GM15510 (cell line): Measurements from ENCODE around the gene SGSH.

ENCODE experiments used
- POLR2A ChIP-seq: IDR thresholded peaks from 3 replicates; pipeline ENCODE4 v1.6.1; 2011; ENCODE audit warnings: borderline replicate concordance; ENCODE audit not compliant: insufficient read length; ENCODE audit errors: extremely low read depth

The SGSH gene

GRCh38 chr17:80212109-80212508 is 8.0 kb downstream of the SGSH start:
- TF ChIP-seq POLR2A, result no peak

- no peak for TF ChIP-seq POLR2A
Observed at GRCh38 chr17:80210348-80211108, 9.6 kb downstream of the SGSH start.

- TF ChIP-seq POLR2A, result no peak
Observed at GRCh38 chr17:80209765-80210164, 10.4 kb downstream of the SGSH start.

- TF ChIP-seq POLR2A, result no peak
Observed at GRCh38 chr17:80208050-80208449, 12.1 kb downstream of the SGSH start.

- TF ChIP-seq POLR2A, result no peak
Observed at GRCh38 chr17:80205811-80206210, 14.3 kb downstream of the SGSH start.

- TF ChIP-seq POLR2A, result no peak
Observed at GRCh38 chr17:80204626-80205468, 15.3 kb downstream of the SGSH start.

- TF ChIP-seq POLR2A, result no peak
Observed at GRCh38 chr17:80203471-80203963, 16.6 kb downstream of the SGSH start.

- no peak for TF ChIP-seq POLR2A
Observed at GRCh38 chr17:80202197-80202596, 17.9 kb downstream of the SGSH start.

- no peak for TF ChIP-seq POLR2A
Observed at GRCh38 chr17:80201446-80201845, 18.7 kb downstream of the SGSH start.

GRCh38 chr17:80198144-80198661 is 21.9 kb downstream of the SGSH start:
- TF ChIP-seq POLR2A, result no peak

- TF ChIP-seq POLR2A, result no peak
Observed at GRCh38 chr17:80196652-80197051, 23.5 kb downstream of the SGSH start.

- no peak for TF ChIP-seq POLR2A
Observed at GRCh38 chr17:80195671-80196529, 24.2 kb downstream of the SGSH start.

GRCh38 chr17:80195141-80195540 is 25.0 kb downstream of the SGSH start:
- TF ChIP-seq POLR2A, result no peak

GRCh38 chr17:80191865-80192661 is 28.1 kb downstream of the SGSH start:
- no peak for TF ChIP-seq POLR2A
